ENCODE data around the gene SYDE1.

SYDE1 gene

DNA sequence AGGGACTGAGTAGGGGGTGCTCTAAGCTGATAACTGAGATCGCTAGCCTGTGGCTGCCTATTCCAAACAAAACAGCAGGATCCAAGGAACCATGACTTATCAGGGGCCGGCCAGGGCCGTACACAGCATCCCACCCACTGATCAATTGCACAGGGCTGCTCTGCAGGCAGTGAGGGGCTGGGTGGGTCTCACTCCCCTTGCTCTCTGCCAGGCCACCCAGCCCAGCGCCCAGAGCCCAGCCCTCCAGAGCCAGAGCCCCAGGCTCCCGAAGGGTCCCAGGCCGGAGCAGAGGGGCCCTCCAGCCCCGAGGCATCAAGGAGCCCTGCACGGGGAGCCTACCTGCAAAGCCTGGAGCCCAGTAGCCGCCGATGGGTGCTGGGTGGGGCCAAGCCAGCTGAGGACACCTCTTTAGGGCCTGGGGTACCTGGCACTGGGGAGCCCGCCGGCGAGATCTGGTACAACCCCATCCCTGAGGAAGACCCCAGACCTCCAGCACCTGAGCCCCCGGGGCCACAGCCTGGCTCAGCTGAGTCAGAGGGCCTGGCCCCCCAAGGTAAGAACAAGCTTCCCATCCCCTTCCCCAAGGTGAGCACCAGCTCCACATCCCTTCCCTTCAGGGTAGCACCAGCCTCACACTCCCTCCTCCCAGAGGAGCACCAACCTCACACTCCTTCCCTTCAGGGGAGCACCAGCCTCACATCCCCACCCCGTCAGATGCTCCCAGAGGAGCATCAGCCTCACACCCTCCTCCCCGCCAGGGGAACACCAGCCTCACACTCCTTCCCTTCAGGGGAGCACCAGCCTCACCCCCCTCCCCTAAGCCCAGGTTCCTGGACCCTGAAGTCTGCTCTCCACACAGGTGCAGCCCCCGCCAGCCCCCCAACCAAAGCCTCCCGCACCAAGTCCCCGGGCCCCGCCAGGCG is 1.9 kb downstream of the SYDE1 start:
- DNase-seq (ENCODE audit: low spot score): no peak

- DNase-seq (ENCODE audit: low spot score): no peak
Measured at GRCh38 chr19:15109768-15110417, 2.7 kb downstream of the SYDE1 start.

GRCh38 chr19:15110418-15110815 is 3.2 kb downstream of the SYDE1 start:
- no peak for DNase-seq (ENCODE audit: low spot score)

GRCh38 chr19:15111758-15112157 is 4.6 kb downstream of the SYDE1 start:
- DNase-seq (ENCODE audit: low spot score): no peak

GRCh38 chr19:15112385-15112784 is 5.2 kb downstream of the SYDE1 start:
- DNase-seq (ENCODE audit: low spot score): peak; percentile 62

DNA sequence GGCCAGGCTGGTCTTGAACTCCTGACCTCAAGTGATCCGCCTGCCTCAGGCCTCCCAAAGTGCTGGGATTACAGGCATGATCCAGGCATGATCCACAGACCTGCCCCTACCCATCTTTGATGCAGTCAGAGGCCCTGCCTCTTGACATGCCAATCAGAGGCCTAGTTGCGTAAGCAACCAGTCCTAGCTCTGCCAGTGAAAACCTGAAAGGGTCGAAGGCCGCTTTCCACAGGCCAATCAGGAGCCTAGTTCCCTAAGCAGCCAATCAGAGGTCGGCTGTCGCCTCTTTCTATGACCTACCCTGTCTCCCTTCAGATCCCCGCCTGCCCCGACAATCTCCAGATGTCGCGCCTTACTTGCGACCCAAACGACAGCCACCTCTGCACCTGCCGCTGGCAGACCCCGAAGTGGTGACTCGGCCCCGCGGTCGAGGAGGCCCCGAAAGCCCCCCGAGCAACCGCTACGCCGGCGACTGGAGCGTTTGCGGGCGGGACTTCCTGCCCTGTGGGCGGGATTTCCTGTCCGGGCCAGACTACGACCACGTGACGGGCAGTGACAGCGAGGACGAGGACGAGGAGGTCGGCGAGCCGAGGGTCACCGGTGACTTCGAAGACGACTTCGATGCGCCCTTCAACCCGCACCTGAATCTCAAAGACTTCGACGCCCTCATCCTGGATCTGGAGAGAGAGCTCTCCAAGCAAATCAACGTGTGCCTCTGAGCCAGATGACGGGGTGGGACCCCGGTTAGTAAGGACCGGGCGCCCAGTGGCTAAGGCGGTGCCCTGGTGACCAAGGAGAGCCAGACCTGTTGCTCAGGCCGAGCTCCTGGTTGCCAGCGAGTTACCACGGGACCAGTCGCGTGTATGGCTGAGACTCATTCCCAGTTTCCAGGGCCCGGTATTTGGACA is 6.3 kb downstream of the SYDE1 start:
- no peak for DNase-seq (ENCODE audit: low spot score)

DNA sequence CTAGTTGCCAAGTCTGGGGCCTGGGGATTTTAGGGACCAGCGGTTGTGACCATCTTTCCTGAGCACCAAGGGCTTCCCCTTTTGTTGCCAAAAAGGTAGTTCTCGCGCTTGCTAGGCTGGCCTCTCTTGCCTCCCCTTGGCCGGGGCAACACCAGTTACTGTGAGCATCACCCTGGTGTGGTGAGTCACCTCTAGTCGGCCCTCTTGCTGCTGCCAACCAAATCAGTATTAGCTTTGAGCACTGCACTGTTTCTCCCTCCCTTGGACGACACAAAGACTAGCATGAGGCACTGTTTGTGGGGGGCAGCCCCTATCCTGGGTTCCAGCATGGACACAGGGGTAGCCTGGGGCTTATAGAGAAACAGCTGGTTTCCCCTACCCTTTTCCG is 6.9 kb downstream of the SYDE1 start:
- no peak for DNase-seq (ENCODE audit: low spot score)

GRCh38 chr19:15115080-15115479 is 7.9 kb downstream of the SYDE1 start:
- DNase-seq (ENCODE audit: low spot score): no peak

DNA sequence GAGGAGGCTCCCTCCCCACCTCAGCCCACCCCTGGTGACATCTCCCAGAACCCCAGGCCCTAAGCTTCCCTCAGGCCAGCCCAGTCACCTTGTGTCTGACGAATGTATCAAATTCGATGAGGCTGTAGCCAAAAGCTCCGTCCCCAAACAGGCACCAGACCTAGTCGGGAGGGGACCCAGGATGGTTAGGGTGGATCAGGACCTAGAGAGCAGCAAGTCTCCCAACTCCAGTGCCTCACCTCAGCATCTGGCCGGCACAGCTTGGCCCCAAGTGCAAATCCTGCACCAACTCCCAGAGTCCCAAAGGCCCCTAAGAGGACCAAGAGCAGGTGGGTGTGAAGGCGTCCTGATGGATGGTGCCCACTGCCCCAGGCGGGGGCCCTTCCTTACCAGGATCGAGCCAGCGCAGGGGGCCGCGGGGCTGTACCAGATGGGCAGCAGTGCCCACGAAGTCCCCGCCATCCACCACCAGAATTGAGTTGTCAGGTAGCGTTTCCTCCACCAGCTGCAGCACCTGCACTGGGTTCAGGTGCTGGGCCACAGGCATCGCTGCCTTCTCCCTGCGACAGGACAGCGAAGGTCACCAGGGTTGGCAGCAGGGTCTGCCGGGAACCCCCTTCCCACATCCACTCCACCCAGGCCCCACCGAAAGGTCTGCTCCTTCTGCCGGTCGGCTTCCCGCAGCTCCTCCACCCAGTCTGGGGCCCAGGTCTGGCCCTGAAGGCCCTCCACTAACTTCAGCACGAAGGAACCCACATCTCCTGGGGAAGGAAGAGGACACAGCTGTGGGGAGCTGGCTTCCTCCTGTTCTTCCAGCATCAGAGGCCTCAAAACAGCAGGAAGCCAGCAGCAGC is 8.8 kb downstream of the SYDE1 start:
- no peak for DNase-seq (ENCODE audit: low spot score)

GRCh38 chr19:15116856-15117255 is 9.7 kb downstream of the SYDE1 start:
- DNase-seq (ENCODE audit: low spot score): no peak

- DNase-seq (ENCODE audit: low spot score): no peak
Measured at GRCh38 chr19:15118248-15118647, 11.0 kb downstream of the SYDE1 start.

GRCh38 chr19:15118789-15119494 is 11.7 kb downstream of the SYDE1 start:
- DNase-seq (ENCODE audit: low spot score): no peak

- DNase-seq (ENCODE audit: low spot score): no peak
Measured at GRCh38 chr19:15120135-15121026, 13.2 kb downstream of the SYDE1 start.

DNA sequence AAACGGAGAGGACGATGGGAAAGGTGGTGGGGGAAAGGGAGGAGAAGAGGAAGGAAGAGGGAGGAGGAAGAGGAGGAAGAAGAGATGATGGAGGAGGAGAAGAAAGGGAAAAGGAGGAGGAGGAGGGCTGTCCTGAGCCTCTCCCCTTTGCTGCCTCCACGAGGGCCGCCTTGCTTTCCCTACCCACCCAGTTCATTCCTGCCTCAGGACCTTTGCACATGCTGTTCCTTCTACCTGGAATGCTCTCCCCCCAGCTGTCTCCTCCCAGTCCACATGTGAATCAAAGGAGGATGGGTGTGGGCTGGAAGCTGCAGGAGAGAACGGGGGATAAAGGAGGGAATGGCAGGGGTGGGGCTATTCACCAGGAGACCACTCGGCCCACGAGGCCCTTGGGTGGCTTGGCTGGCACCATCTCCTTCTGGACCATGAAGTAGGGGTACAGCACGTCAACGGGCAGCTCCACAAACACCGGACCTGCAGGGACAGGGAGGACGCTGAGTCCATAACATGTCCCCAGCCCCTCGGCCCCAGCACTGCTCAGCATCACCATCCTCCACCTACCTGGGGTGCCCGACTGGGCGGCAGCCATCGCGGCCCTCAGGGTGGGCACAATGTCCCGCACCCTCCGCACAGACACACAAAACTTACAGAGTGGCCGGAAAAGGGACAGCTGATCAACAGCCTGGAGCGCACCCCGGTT is 15.3 kb downstream of the SYDE1 start:
- DNase-seq (ENCODE audit: low spot score): no peak

DNA sequence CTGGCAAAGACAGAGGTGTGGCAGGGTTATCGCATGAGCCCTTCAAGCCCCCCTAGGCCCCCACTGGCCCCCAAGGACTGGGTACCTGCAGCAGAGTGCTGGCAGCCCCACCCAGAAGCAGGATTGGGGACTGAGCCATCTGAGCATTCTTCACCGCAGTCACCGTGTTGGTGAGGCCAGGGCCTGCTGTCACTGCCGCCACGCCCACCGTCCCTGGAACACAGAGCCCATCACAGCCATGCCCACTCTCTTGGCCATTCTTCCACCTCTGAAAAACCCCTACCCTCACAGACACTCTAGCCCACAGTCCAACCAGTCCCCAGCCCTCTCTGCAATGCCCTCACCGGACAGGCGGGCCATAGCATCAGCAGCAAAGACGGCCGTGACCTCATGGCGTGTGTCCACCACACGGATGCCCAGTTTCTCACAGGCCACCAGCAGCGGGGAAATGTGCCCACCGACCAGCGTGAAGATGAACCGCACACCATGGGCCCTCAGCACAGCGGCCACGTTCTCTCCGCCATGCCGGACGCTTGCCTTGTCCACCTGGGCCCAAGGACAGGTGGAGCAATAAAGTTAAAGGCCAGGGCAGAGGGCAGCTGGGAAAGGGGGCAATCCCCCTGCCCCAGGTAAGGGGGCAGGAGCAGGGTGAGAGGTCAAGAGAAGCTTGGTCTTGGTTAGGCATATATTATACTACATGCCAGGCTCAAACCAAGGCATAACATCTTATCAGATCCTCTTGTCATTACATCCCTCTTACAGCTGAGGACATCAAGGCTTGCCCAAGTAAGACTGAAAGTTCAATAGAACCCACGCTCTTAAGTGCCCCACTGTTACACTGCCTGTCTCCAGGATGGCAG is 16.1 kb downstream of the SYDE1 start:
- DNase-seq (ENCODE audit: low spot score): no peak

DNA sequence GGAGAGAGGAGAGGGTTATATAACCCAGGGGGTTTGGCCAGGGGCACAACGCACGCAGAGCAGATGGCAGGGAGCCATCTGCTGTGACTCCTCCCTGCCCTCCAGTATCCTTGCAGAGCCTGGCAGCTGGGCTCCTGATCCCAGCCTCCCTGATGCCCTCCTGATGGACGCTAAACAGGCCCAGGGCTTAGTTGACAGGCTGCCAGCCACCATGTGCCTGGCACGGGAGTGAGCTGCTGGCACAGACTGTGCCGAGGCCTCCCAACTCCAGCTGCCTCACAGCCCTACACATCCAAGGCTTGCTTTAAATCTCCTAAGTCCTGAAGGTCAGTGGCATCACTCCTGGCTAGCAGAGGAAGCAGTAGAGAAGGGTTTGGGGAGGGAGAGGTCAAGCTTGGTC is 16.7 kb downstream of the SYDE1 start:
- DNase-seq (ENCODE audit: low spot score): no peak

- DNase-seq (ENCODE audit: low spot score): no peak
Measured at GRCh38 chr19:15124572-15125231, 17.5 kb downstream of the SYDE1 start.

Measured in HuH-7.5 (cell line).